Gastroesophageal sphincter (tissue), 3 donors: ENCODE results near the gene CDH22.

Source experiments
- CTCF ChIP-seq, 4 experiments: fragments of 200-600 bp in 2 of 4; fragments of 450-650 bp in 2 of 4; sonication (generic) in 1 of 4; IDR thresholded peaks; one replicate each; pipeline ENCODE4 v1.5.1; 2017 to 2019; ENCODE audit warnings: antibody characterized with exemption in 4 of 4, mild to moderate bottlenecking in 2 of 4, moderate library complexity in 2 of 4
- EP300 ChIP-seq: sonication (generic); formaldehyde crosslinking; IDR thresholded peaks from one replicate; pipeline ENCODE4 v1.6.1; 2017; ENCODE audit warnings: antibody characterized with exemption, mild to moderate bottlenecking
- POLR2A ChIP-seq, 2 donors: fragments of 450-650 bp; IDR thresholded peaks; one replicate each; pipeline ENCODE4 v1.6.1; 2017; ENCODE audit warnings: antibody characterized with exemption in 2 of 2, mild to moderate bottlenecking in 2 of 2, moderate library complexity in 1 of 2
- POLR2AphosphoS5 ChIP-seq: sonication (generic); formaldehyde crosslinking; IDR thresholded peaks from one replicate; pipeline ENCODE4 v1.6.1; 2017; ENCODE audit warnings: antibody characterized with exemption

- TF ChIP-seq CTCF (IDR thresholded peaks at IDR 0.05) = no peak
- no peak for TF ChIP-seq POLR2AphosphoS5
- TF ChIP-seq POLR2A (IDR thresholded peaks at IDR 0.05) = no peak
- no peak for TF ChIP-seq EP300
These were observed 38.9 kb downstream of the CDH22 start for GRCh38 chr20:46269372-46269771.
